A673 (cell line): ENCODE data around the gene TTPAL.

Experiments used
- CTCF ChIP-seq: fragments of 300-800, 200-600 bp; sonication (generic); conservative IDR thresholded peaks from 2 replicates; pipeline ENCODE4 v1.5.1; 2017; ENCODE audit warnings: low read depth, mild to moderate bottlenecking, antibody characterized with exemption, low read length, moderate library complexity, mixed read lengths
- EZH2 ChIP-seq: fragments of 200-600 bp; sonication (generic); IDR thresholded peaks from 2 replicates; pipeline ENCODE4 v1.6.1; 2017; ENCODE audit warnings: borderline replicate concordance, low read depth, mild to moderate bottlenecking, mixed read lengths, antibody characterized with exemption, low read length; ENCODE audit not compliant: poor library complexity, severe bottlenecking

GRCh38 chr20:44461142-44461802, 14.4 kb upstream of the TTPAL start:
- TF ChIP-seq EZH2 (no peak), CTCF (0 out of 2 replicates have a peak, but pooled peaks have one; percentile 30)
